CD4-positive, alpha-beta memory T cell (primary cell): ENCODE measurements around the gene HEYL. TPM values are rescaled to one million over a fixed set of nuclear protein-coding genes. Genes with fewer than 3 reads are reported as not detected.

Experiments
- CTCF ChIA-PET: fragments of 350-600 bp; sonication (Branson Sonifier 250); formaldehyde crosslinking; loops from one replicate; lab custom pipeline; 2021; ENCODE audit warnings: inconsistent platforms; ENCODE audit not compliant: partially characterized antibody; lab: Charles Lee
- POLR2A ChIA-PET: fragments of 350-600 bp; sonication (Branson Sonifier 250); formaldehyde crosslinking; loops from one replicate; lab custom pipeline; 2021; ENCODE audit not compliant: partially characterized antibody; lab: Charles Lee
- DNase-seq, 5 donors: peaks; one replicate each; pipeline versions ENCODE4 v3.0.0 to v3.0.0-alpha.2; 2020 to 2022; ENCODE audit warnings: mixed read lengths in 1 of 5
- H3K27ac ChIP-seq: one replicate; pipeline ENCODE4 v1.7.0; 2013; ENCODE audit warnings: low read depth, low read length
- H3K27me3 ChIP-seq: 2 replicates; pipeline ENCODE4 v1.7.0; 2013; ENCODE audit warnings: mild to moderate bottlenecking, low read length, moderate library complexity; ENCODE audit not compliant: insufficient read depth
- H3K36me3 ChIP-seq: 2 replicates; pipeline ENCODE4 v1.7.0; 2013; ENCODE audit warnings: mild to moderate bottlenecking, low read length, moderate library complexity; ENCODE audit not compliant: insufficient read depth
- H3K4me1 ChIP-seq: 2 replicates; pipeline ENCODE4 v1.7.0; 2013; ENCODE audit warnings: mild to moderate bottlenecking, low read length, moderate library complexity; ENCODE audit not compliant: insufficient read depth
- H3K4me3 ChIP-seq, 2 donors: one replicate each; pipeline ENCODE4 v1.7.0; 2013; ENCODE audit warnings: low read length in 2 of 2, mild to moderate bottlenecking in 1 of 2
- H3K9me3 ChIP-seq, 2 donors: one replicate each; pipeline ENCODE4 v1.7.0; 2013; ENCODE audit warnings: low read length in 2 of 2, control low read depth in 1 of 2; ENCODE audit not compliant: control insufficient read depth in 1 of 2
- H3K27ac Mint-ChIP-seq, 7 donors: one replicate each; pipeline ENCODE4 v1.8.0; 2020 to 2021; ENCODE audit warnings: mixed read lengths in 7 of 7, mild to moderate bottlenecking in 6 of 7, inconsistent platforms in 3 of 7, moderate library complexity in 3 of 7
- H3K27me3 Mint-ChIP-seq, 2 donors: one replicate each; pipeline ENCODE4 v1.8.0; 2020 to 2021; ENCODE audit warnings: mixed read lengths in 2 of 2
- H3K36me3 Mint-ChIP-seq, 2 donors: one replicate each; pipeline ENCODE4 v1.8.0; 2020 to 2021; ENCODE audit warnings: mixed read lengths in 2 of 2, inconsistent platforms in 1 of 2, mild to moderate bottlenecking in 1 of 2
- H3K4me1 Mint-ChIP-seq, 4 donors: one replicate each; pipeline ENCODE4 v1.8.0; 2020 to 2021; ENCODE audit warnings: mixed read lengths in 4 of 4, mild to moderate bottlenecking in 1 of 4
- H3K4me3 Mint-ChIP-seq, 8 donors: one replicate each; pipeline ENCODE4 v1.8.0; 2020 to 2021; ENCODE audit warnings: mixed read lengths in 8 of 8, mild to moderate bottlenecking in 7 of 8, moderate library complexity in 6 of 8, inconsistent platforms in 3 of 8
- H3K9me3 Mint-ChIP-seq, 8 donors: one replicate each; pipeline ENCODE4 v1.8.0; 2020 to 2021; ENCODE audit warnings: mixed read lengths in 8 of 8, mild to moderate bottlenecking in 5 of 8, inconsistent platforms in 3 of 8, moderate library complexity in 1 of 8
- intact Hi-C: fragments of 100-400 bp; cut with micrococcal nuclease; formaldehyde crosslinking; loops from one replicate; pipeline ENCODE4 v1.15.1; 2023
- polyA plus RNA-seq, 2 donors: library from polyadenylated mRNA; unstranded; fragments of 300-500 nt; fragmentation: Illumina TruSeq; gene quantifications; one replicate each; pipeline ENCODE4 v1.2.3, GENCODE V29; 2021
- total RNA-seq, 2 experiments: library from RNA; stranded (reverse); gene quantifications; one replicate each; pipeline ENCODE4 v1.2.3, GENCODE V29; 2021

The HEYL gene
- total and polyA plus RNA-seq, 4 experiments from 2014 or later: 0.12 to 0.23 TPM; not detected in 2

DNA sequence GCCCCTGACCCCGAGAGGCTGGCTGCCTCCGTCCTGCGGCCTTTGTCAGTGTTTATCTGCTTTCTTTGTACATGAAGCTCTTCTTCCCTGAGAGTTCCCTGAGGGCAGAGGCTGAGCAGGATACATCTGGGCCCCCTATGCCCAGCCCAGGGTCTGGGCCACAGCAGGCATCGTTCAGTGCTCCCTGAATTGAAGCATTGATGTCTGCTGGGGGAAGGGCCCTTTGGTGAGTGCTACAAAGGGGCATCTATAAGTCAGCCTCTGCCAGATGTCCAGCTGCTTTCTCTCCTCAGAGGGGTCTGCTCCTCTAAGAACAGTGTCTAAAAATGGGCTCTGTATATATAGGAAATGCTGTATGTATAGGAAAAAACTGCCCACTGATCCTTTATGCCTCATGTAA lies 2.1 kb downstream of the HEYL start:
- CTCF ChIA-PET: interaction anchor here (8.0 kb wide), 1 partner anchor 19 kb away, joined by 36 read pairs; no protein-coding TSS in a partner anchor

DNA sequence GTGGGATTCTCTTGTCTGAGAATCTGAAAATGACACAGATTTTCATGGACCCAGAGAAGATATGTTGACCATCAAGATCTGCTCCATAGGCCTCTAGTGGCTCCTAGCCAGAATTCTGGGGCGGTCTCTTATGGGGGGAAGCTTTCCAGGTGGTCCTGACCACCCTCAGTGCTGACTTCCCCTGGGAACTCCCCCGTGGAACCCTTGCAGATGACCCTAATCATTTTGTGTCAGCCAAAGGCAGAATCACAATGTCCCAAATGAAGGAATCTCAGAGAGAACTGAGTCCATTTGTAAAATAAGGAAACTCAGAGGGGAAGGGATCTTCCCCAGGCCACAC lies 3.6 kb downstream of the HEYL start:
- peaks cover 0 to 2% (median under 1%) of the 10 kb centered on the region in 4 donors for H3K4me1 Mint-ChIP-seq
- no peaks in the 10 kb centered on the region for H3K9me3 Mint-ChIP-seq
- CTCF ChIA-PET: interaction anchor here (1.0 to 8.0 kb wide), 4 partner anchors 17 to 29 kb away, joined by 3 to 36 read pairs (median 4); no protein-coding TSS in a partner anchor

More for the DNA sequence above, 2.1 kb downstream of the HEYL start:
- no peaks in the 10 kb centered on the region for H3K36me3 ChIP-seq
- Mint-ChIP-seq H3K27me3 (peaks cover 11 to 28% of the 10 kb centered on the region in 2 donors), H3K27ac (no peak overlapping the region), H3K9me3 (no peaks in the 10 kb centered on the region), H3K36me3 (peaks cover 0 to 3% of the 10 kb centered on the region in 2 donors), H3K4me3 (no peak overlapping the region), H3K4me1 (peaks cover 0 to 2% (median under 1%) of the 10 kb centered on the region in 4 donors)
- H3K4me3 ChIP-seq: no peak overlapping the region
- no peaks in the 10 kb centered on the region for H3K9me3 ChIP-seq
- H3K27me3 ChIP-seq: no peaks in the 10 kb centered on the region
- peaks cover 5% of the 10 kb centered on the region for H3K4me1 ChIP-seq
- no peak for DNase-seq
- intact Hi-C loops: no loop called here
- POLR2A ChIA-PET: no interaction called here
- H3K27ac ChIP-seq: no peak overlapping the region

GRCh38 chr1:39635205-39635870 lies 4.1 kb downstream of the HEYL start:
- Mint-ChIP-seq H3K27ac (no peak overlapping the region), H3K9me3 (no peaks in the 10 kb centered on the region), H3K4me1 (peaks cover 0 to 2% (median under 1%) of the 10 kb centered on the region in 4 donors), H3K27me3 (peaks cover 11 to 30% of the 10 kb centered on the region in 2 donors), H3K4me3 (no peak overlapping the region), H3K36me3 (peaks cover 0 to 3% of the 10 kb centered on the region in 2 donors)
- Histone ChIP-seq H3K27me3 (no peaks in the 10 kb centered on the region), H3K36me3 (no peaks in the 10 kb centered on the region), H3K4me1 (peaks cover 5% of the 10 kb centered on the region), H3K9me3 (no peaks in the 10 kb centered on the region), H3K4me3 (no peak overlapping the region), H3K27ac (no peak overlapping the region)
- intact Hi-C loops: no loop called here
- no peak for DNase-seq
- ChIA-PET CTCF (interaction anchor here (1.0 to 8.0 kb wide), 4 partner anchors 18 to 29 kb away, joined by 3 to 36 read pairs (median 4); no protein-coding TSS in a partner anchor), POLR2A (no interaction called here)

More for the DNA sequence above, 3.6 kb downstream of the HEYL start:
- no peak overlapping the region for H3K4me3 ChIP-seq
- H3K27ac Mint-ChIP-seq: no peak overlapping the region
- no peak for DNase-seq
- H3K27me3 Mint-ChIP-seq: peaks cover 11 to 28% of the 10 kb centered on the region in 2 donors
- H3K9me3 ChIP-seq: no peaks in the 10 kb centered on the region
- POLR2A ChIA-PET: no interaction called here
- H3K4me3 Mint-ChIP-seq: no peak overlapping the region
- intact Hi-C loops: no loop called here
- H3K4me1 ChIP-seq: peaks cover 5% of the 10 kb centered on the region
- no peaks in the 10 kb centered on the region for H3K27me3 ChIP-seq
- no peaks in the 10 kb centered on the region for H3K36me3 ChIP-seq
- H3K36me3 Mint-ChIP-seq: peaks cover 0 to 3% of the 10 kb centered on the region in 2 donors
- no peak overlapping the region for H3K27ac ChIP-seq

GRCh38 chr1:39633422-39633821 lies 6.0 kb downstream of the HEYL start:
- Histone ChIP-seq H3K27ac (no peak overlapping the region), H3K36me3 (no peaks in the 10 kb centered on the region), H3K9me3 (no peaks in the 10 kb centered on the region), H3K27me3 (no peaks in the 10 kb centered on the region), H3K4me3 (no peak overlapping the region), H3K4me1 (no peaks in the 10 kb centered on the region)
- H3K36me3 Mint-ChIP-seq: peaks cover 0 to 3% of the 10 kb centered on the region in 2 donors
- peaks cover 11 to 30% of the 10 kb centered on the region in 2 donors for H3K27me3 Mint-ChIP-seq
- ChIA-PET POLR2A (no interaction called here), CTCF (interaction anchor here (1.2 to 8.0 kb wide), 2 partner anchors 23 to 86 kb away, joined by 3 to 36 read pairs; no protein-coding TSS in a partner anchor)
- intact Hi-C loops: no loop called here
- no peak overlapping the region for H3K4me3 Mint-ChIP-seq
- H3K27ac Mint-ChIP-seq: no peak overlapping the region
- no peaks in the 10 kb centered on the region for H3K9me3 Mint-ChIP-seq
- H3K4me1 Mint-ChIP-seq: no peaks in the 10 kb centered on the region
- DNase-seq: no peak

- no peaks in the 10 kb centered on the region for H3K9me3 Mint-ChIP-seq
- H3K27ac ChIP-seq: no peak overlapping the region
- DNase-seq: no peak
- no peaks in the 10 kb centered on the region for H3K4me1 ChIP-seq
- ChIA-PET CTCF (interaction anchor here (1.2 to 8.0 kb wide), 3 partner anchors 24 to 87 kb away, joined by 3 to 36 read pairs (median 5); no protein-coding TSS in a partner anchor), POLR2A (no interaction called here)
- H3K36me3 ChIP-seq: no peaks in the 10 kb centered on the region
- no peak overlapping the region for H3K4me3 ChIP-seq
- no peaks in the 10 kb centered on the region for H3K9me3 ChIP-seq
- no peak overlapping the region for H3K4me3 Mint-ChIP-seq
- H3K27me3 ChIP-seq: no peaks in the 10 kb centered on the region
- intact Hi-C loops: no loop called here
- peaks cover 0 to 3% of the 10 kb centered on the region in 2 donors for H3K36me3 Mint-ChIP-seq
- H3K27me3 Mint-ChIP-seq: peaks cover 11 to 28% of the 10 kb centered on the region in 2 donors
- H3K27ac Mint-ChIP-seq: no peak overlapping the region
- H3K4me1 Mint-ChIP-seq: no peaks in the 10 kb centered on the region
Measured at GRCh38 chr1:39632682-39633417, 6.6 kb downstream of the HEYL start.

- H3K4me1 ChIP-seq: no peaks in the 10 kb centered on the region
- POLR2A ChIA-PET: no interaction called here
- no peak for DNase-seq
- no peak overlapping the region for H3K27ac ChIP-seq
- H3K36me3 Mint-ChIP-seq: peaks cover 0 to 3% of the 10 kb centered on the region in 2 donors
- no peak overlapping the region for H3K4me3 ChIP-seq
- no peak overlapping the region for H3K27ac Mint-ChIP-seq
- intact Hi-C loops: no loop called here
- H3K4me3 Mint-ChIP-seq: no peak overlapping the region
- H3K36me3 ChIP-seq: no peaks in the 10 kb centered on the region
- H3K27me3 Mint-ChIP-seq: peaks cover 11 to 23% of the 10 kb centered on the region in 2 donors
- H3K9me3 Mint-ChIP-seq: no peaks in the 10 kb centered on the region
- no peaks in the 10 kb centered on the region for H3K27me3 ChIP-seq
- CTCF ChIA-PET: interaction anchor here (1.3 to 8.0 kb wide), 2 partner anchors 24 to 26 kb away, joined by 5 to 36 read pairs; no protein-coding TSS in a partner anchor
- no peaks in the 10 kb centered on the region for H3K4me1 Mint-ChIP-seq
- no peaks in the 10 kb centered on the region for H3K9me3 ChIP-seq
Measured at GRCh38 chr1:39632323-39632681, 7.1 kb downstream of the HEYL start.
